Pancreas (tissue), 10 donors: ENCODE measurements around the gene GNG8. TPM values are rescaled to one million over a fixed set of nuclear protein-coding genes. Genes with fewer than 3 reads are reported as not detected.

Source experiments
- ATAC-seq, 4 donors: fragments of 200-7000 bp; cut with Tn5 transposase; one replicate each; pipeline versions ENCODE4 v1.8.0 to v1.9.1; 2020; ENCODE audit warnings: mild to moderate bottlenecking in 4 of 4, moderate library complexity in 4 of 4
- DNase-seq, 6 donors: peaks; one replicate each; pipeline ENCODE4 v3.0.0-alpha.2; 2020
- FAIRE-seq: peaks from 2 replicates; lab custom pipeline; 2012; peaks lifted over from hg19 to GRCh38; lab: Jason Lieb, UNC
- H3K27ac ChIP-seq, 4 donors: fragments of 200-600 bp; sonication (generic); 1 replicate in 3 of 4; 2 replicates in 1 of 4; pipeline versions ENCODE4 v1.5.0 to v1.8.0; 2020
- H3K27me3 ChIP-seq, 4 donors: fragments of 200-600 bp; one replicate each; pipeline ENCODE4 v1.8.0; 2021
- H3K36me3 ChIP-seq, 3 donors: fragments of 200-600 bp; sonication (generic) in 1 of 3; one replicate each; pipeline versions ENCODE4 v1.5.0 to v1.8.0; 2020 to 2021
- H3K4me1 ChIP-seq, 3 donors: fragments of 200-600 bp; one replicate each; pipeline ENCODE4 v1.8.0; 2021
- H3K4me3 ChIP-seq, 4 donors: fragments of 200-600 bp; sonication (generic) in 2 of 4; one replicate each; pipeline versions ENCODE4 v1.5.0 to v1.8.0; 2020 to 2021
- H3K9me3 ChIP-seq, 4 donors: fragments of 200-600 bp; one replicate each; pipeline ENCODE4 v1.8.0; 2021
- CTCF ChIP-seq, 4 donors: fragments of 200-600 bp; sonication (generic) in 3 of 4; IDR thresholded peaks; one replicate each; pipeline versions ENCODE4 v1.5.0 to v1.8.0; 2021; ENCODE audit warnings: antibody characterized with exemption in 4 of 4
- WGBS, 2 donors: extraction: QIAGEN DNeasy Blood & Tissue Kit; methylation state at CpG; one replicate each; pipeline ENCODE4 v1.1.7; 2013; 5-methylcytosine and 5-hydroxymethylcytosine counted together
- intact Hi-C, 3 donors: fragments of 100-400 bp; cut with DNase I; formaldehyde crosslinking; loops; one replicate each; pipeline versions ENCODE4 v1.11.1 to v1.14.2; 2022
- polyA plus RNA-seq, 2 donors: library from polyadenylated mRNA; stranded (reverse); fragments of 200-250 nt; gene quantifications; one replicate each; pipeline ENCODE4 v1.2.3, GENCODE V29; 2013
- total RNA-seq, 6 donors: library from RNA; stranded (reverse); fragmentation: NEBNext Ultra II Directional in 4 of 6; extraction: Animal tissue kit (Norgen Biotek cat#: 25700) in 4 of 6; gene quantifications; one replicate each; pipeline versions ENCODE4 v1.2.1 to v1.2.4, GENCODE V29; 2021 to 2023
- donor health status: healthy with polysubstance abuse.
- donor health status: DM: no; HTN: no; CAD: no; lungs with moderate emphysema.
- donor health status: DM: no; HTN: no; CAD: no.
- donor health status: control.
- donor health status: control.
- donor health status: Bipolar disorder and iron deficiency.
- donor health status: DM: yes; HTN: yes; CAD: no.
- donor health status: DM: no; HTN: no; CAD: no.
- donor health status: DM: no; HTN: no; CAD: no.
- donor health status: DM: yes; HTN: yes; CAD: no.

Gene GNG8
- total and polyA plus RNA-seq, 8 donors = not detected

- intact Hi-C loops = no loop called here
These were observed 12.3 kb upstream of the GNG8 start for GRCh38 chr19:46648060-46648960.

GRCh38 chr19:46646402-46646801, 10.4 kb upstream of the GNG8 start:
- no peak for ATAC-seq
- whole genome bisulfite sequencing, 2 donors = 71 to 79% methylated on average over 3 of the region's 3 CpGs
- TF ChIP-seq CTCF (IDR thresholded peaks at IDR 0.05) = no peak
- DNase-seq = no peak
- H3K9me3 ChIP-seq = no peaks in the 10 kb centered on the region
- H3K27me3 ChIP-seq = peaks cover 0 to 5% (median 2%) of the 10 kb centered on the region in 4 donors
- no peak overlapping the region for H3K27ac ChIP-seq
- intact Hi-C loops = no loop called here
- no peak overlapping the region for H3K4me3 ChIP-seq
- no peaks in the 10 kb centered on the region for H3K36me3 ChIP-seq
- no peak for FAIRE-seq
- H3K4me1 ChIP-seq = no peaks in the 10 kb centered on the region

More at GRCh38 chr19:46648060-46648960, 12.3 kb upstream of the GNG8 start:
- H3K27me3 ChIP-seq = peaks cover 0 to 5% (median 2%) of the 10 kb centered on the region in 4 donors
- H3K9me3 ChIP-seq = no peaks in the 10 kb centered on the region
- no peaks in the 10 kb centered on the region for H3K36me3 ChIP-seq
- no peak overlapping the region for H3K27ac ChIP-seq
- WGBS, 2 donors = 21 to 23% methylated on average over 47 to 63 of the region's 63 CpGs
- TF ChIP-seq CTCF (IDR thresholded peaks at IDR 0.05) = no peak
- no peak for FAIRE-seq
- no peak for DNase-seq
- H3K4me1 ChIP-seq = no peaks in the 10 kb centered on the region
- ATAC-seq = peak in 1 of 4 donors; percentile 33
- H3K4me3 ChIP-seq = no peak overlapping the region

GRCh38 chr19:46644720-46645119, 8.7 kb upstream of the GNG8 start:
- H3K36me3 ChIP-seq = no peaks in the 10 kb centered on the region
- no peak for ATAC-seq
- DNase-seq = no peak
- H3K4me1 ChIP-seq = peaks cover 0 to 3% (median 0%) of the 10 kb centered on the region in 3 donors
- no peak overlapping the region for H3K4me3 ChIP-seq
- FAIRE-seq = no peak
- H3K27ac ChIP-seq = no peak overlapping the region
- peaks cover 0 to 15% (median 3%) of the 10 kb centered on the region in 4 donors for H3K27me3 ChIP-seq
- no peaks in the 10 kb centered on the region for H3K9me3 ChIP-seq
- WGBS, 2 donors = 42 to 48% methylated on average over 3 of the region's 3 CpGs
- TF ChIP-seq CTCF (IDR thresholded peaks at IDR 0.05) = no peak
- intact Hi-C loops = no loop called here

GRCh38 chr19:46640656-46641055, 4.7 kb upstream of the GNG8 start:
- Histone ChIP-seq H3K4me3 (no peak overlapping the region), H3K4me1 (peaks cover 4 to 9% (median 9%) of the 10 kb centered on the region in 3 donors), H3K36me3 (no peaks in the 10 kb centered on the region), H3K27ac (no peak overlapping the region), H3K9me3 (no peaks in the 10 kb centered on the region), H3K27me3 (peaks cover 0 to 10% (median 3%) of the 10 kb centered on the region in 4 donors)
- no peak for ATAC-seq
- 80 to 85% methylated on average over 2 of the region's 2 CpGs for WGBS, 2 donors
- TF ChIP-seq CTCF (IDR thresholded peaks at IDR 0.05) = no peak
- no peak for DNase-seq
- intact Hi-C loops = no loop called here
- no peak for FAIRE-seq
